ENCODE results near the gene ATL3.

- TF ChIP-seq CTCF (IDR thresholded peaks at IDR 0.05; ENCODE audit: borderline replicate concordance, extremely low read depth, low read length, poor library complexity, severe bottlenecking) (peak; percentile 83), EZH2 (IDR thresholded peaks at IDR 0.05; ENCODE audit: borderline replicate concordance, low read depth, low read length, severe bottlenecking) (no peak)
Observed at GRCh38 chr11:63635762-63636465, 35.3 kb downstream of the ATL3 start.
